Right ventricle myocardium superior (tissue), 1 donor: ENCODE data around the gene ITPR2. TPM values are rescaled to one million over a fixed set of nuclear protein-coding genes. Genes with fewer than 3 reads are reported as not detected.
"Not testable (repeated sequence)": the region's sequence is repeated elsewhere in the genome, so short reads cannot be mapped to it uniquely, and the experiment has no call there.

Source experiments
- ATAC-seq: fragments of 200-7000 bp; cut with Tn5 transposase; one replicate; pipeline ENCODE4 v1.9.1; 2020; ENCODE audit warnings: mild to moderate bottlenecking; ENCODE audit not compliant: poor library complexity
- DNase-seq: peaks from one replicate; pipeline ENCODE4 v3.0.0-alpha.2; 2020
- intact Hi-C: fragments of 100-400 bp; cut with DNase I; formaldehyde crosslinking; loops from one replicate; pipeline ENCODE4 v1.11.2; 2022
- long read RNA-seq: library from polyadenylated mRNA; unstranded; transcript quantifications from one replicate; pipeline ENCODE4 v2.0.0, GENCODE V29; 2021
- total RNA-seq: library from RNA; stranded (reverse); fragmentation: NEBNext Ultra II Directional; extraction: Animal tissue kit (Norgen Biotek cat#: 25700); gene quantifications from one replicate; pipeline ENCODE4 v1.2.1, GENCODE V29; 2021
- donor health status: DM: no; HTN: yes; CAD: no; lungs with severe emphysema.

Gene ITPR2
- 10.0 TPM for total RNA-seq
- long read RNA-seq, full-length matches to known transcripts, result 1 of 4 reads
- long read RNA-seq, partial matches to known transcripts, result 0 of 4 reads
- long read RNA-seq, other reads (novel, unspliced or antisense), result 3 of 4 reads

GRCh38 chr12:26832822-26833742, at the start of gene ITPR2:
Gene ITPR2, minus strand, starts transcription at chr12:26833194. Its CDS starts 413 bp downstream, at chr12:26832781.
- ATAC-seq (peak; percentile 97), DNase-seq (peak; percentile 96)
- intact Hi-C loops, result no loop called here

DNA sequence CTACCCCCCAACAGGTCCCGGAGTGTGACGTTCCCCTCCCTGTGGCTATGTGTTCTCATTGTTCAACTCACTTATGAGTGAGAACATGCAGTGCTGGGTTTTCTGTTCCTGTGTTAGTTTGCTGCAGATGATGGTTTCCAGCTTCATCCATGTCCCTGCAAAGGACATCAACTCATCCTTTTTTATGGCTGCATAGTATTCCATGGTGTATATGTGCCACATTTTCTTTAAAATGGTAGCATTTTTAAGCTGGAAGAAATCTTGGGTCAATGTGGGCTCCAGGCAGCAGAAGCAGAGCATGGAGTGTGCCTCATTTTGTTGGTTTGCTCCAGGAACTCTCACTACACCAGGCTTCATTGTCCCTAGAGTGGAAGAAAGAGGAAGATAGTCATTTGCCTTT, 47.6 kb upstream of the ITPR2 start:
- no peak for DNase-seq
- no peak for ATAC-seq
- intact Hi-C loops, result no loop called here

GRCh38 chr12:26878661-26879119, 45.7 kb upstream of the ITPR2 start:
- peak; percentile 97 for ATAC-seq
- intact Hi-C loops, result no loop called here
- DNase-seq, result peak; percentile 89

- intact Hi-C loops, result no loop called here
Observed at GRCh38 chr12:26874501-26875296, 41.7 kb upstream of the ITPR2 start.

DNA sequence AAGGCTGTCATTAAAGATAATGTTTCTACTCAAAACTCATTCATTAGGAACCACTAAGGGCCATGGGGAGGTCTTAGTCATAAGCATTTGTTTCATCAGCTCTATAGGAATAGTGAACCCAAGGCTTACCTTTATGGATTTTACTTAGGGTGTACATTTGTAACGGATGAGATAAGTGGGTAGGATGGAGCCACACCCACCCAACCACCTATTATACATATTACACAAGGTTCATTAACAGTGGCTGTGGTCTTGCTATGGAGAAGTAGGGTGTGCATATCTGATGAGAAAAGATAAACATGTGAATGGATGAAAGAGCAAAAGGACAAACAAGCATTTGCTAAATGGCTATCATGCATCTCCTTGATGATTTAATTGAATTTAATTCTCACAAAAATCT, 39.6 kb upstream of the ITPR2 start:
- intact Hi-C loops, result no loop called here
- DNase-seq (no peak), ATAC-seq (no peak)

More at GRCh38 chr12:26874501-26875296, 41.7 kb upstream of the ITPR2 start:
- ATAC-seq (no peak), DNase-seq (no peak)

GRCh38 chr12:26871985-26872384, 39.0 kb upstream of the ITPR2 start:
- intact Hi-C loops, result no loop called here
- ATAC-seq, result no peak

DNA sequence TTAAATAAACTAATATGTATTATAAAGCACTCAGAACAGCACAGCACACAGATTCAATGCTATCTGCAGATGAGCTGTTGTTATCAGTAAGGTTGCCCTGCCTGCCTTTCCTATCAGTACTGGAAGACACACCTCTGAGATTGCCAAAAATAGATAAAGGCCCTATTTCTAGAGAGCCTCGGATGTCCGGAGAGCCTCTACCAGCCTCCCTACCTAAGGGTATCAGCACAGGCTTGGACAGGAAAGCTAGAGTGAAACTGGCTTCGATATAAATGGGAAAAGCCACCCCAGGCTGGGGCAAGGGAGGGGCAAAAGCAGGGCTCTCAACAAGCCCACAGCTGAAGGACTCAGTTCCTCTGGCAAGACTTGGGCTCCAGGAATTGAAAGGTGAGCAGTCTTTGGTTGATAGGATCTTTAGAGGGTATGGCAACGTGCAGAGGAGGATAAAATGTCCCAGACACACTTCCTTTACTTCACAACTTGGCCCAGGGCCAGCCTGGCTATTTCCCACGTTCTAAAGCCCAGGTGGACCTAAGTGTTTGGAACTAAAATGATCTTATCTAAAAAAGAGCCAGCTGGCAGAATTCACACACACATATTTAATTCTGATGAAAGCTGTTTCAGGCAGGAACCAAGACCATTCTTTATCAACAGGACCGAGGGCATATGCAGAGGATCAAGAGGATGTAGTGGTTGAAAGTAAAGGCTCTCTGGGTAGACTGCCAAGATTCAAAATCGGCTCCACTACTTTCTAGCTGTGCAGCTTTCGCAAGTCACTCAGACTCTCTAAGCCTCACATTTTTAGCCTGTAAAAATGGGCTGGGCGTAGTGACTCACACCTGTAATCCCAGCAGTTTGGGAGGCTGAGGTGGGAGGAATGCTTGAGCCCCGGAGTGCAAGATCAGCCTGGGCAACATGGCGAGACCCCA, 37.8 kb upstream of the ITPR2 start:
- DNase-seq (peak; percentile 67), ATAC-seq (peak; percentile 70)
- intact Hi-C loops, result no loop called here

More at GRCh38 chr12:26871985-26872384, 39.0 kb upstream of the ITPR2 start:
- no peak for DNase-seq

GRCh38 chr12:26869908-26870459, 37.0 kb upstream of the ITPR2 start:
- no peak for ATAC-seq
- intact Hi-C loops, result no loop called here

GRCh38 chr12:26869104-26869494, 36.1 kb upstream of the ITPR2 start:
- no peak for ATAC-seq
- DNase-seq, result no peak
- intact Hi-C loops, result no loop called here

More at GRCh38 chr12:26869908-26870459, 37.0 kb upstream of the ITPR2 start:
- DNase-seq, result no peak

DNA sequence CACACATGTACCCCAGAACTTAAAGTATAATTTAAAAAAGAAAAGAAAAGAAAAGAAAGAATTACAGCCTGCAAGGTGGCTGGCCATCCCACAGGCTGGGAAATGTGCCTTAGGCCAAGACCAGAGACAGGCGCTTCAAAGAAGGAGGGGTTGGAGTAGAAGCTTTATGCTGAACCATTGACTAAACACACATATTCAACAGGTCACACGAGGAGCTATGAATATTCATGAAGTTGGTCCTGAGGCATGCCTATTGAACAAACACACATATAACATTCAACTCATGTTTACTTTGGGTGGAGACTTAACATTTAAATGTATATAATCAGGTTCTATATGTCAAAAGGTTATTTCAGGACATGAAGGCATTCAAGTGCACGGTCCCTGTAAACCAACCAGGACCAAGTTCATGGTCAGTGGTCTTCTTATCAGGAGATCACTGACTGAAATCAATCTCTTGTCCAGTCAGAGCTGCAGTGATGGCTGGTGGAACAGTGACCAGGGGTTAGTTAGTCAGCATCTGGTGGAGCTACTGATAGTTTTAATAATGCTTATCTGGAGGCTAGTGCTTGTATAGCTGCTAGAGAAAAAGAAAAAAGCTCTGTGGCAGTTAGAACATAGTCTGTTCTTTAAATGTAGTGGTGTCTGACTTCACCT, 35.6 kb upstream of the ITPR2 start:
- ATAC-seq (no peak), DNase-seq (no peak)
- intact Hi-C loops, result no loop called here

DNA sequence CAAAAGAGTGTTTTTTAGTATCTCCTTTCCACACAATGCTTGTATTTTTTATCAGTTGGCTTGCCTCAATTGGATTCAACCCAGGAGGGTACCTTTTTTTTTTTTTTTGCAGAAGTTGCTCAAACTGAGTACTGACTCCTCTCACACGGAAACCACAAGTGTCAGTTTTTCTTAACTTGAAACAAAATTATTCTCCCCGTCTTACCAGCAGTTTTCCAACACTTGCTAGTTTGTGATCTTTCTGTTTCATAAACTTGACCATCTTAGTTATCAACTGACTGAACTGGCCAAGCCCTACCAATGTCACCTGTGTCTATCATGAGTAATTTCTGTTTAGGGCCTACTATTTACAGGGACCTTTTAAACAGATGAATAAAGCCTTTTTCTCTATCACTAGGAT, 34.1 kb upstream of the ITPR2 start:
- no peak for ATAC-seq
- DNase-seq, result no peak
- intact Hi-C loops, result no loop called here

DNA sequence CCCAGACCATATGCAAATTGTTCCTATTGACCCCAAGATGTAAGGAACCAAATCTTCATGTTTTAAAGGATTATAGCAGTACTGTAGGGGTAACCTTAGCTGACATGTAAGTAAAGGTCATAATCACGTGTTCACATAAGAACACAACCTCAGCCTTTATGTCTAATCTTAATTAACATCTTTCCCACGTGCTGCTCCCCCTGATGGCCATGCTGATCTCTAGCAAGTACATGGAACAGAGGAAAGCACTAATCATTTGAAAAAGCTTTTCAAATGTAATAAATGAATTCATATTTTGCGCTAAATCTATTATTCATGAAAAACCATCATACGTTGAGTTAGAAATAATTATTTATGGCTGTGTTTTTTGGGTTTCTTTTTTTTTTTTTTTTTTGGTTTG, 30.5 kb upstream of the ITPR2 start:
- DNase-seq (no peak), ATAC-seq (no peak)
- intact Hi-C loops, result no loop called here

GRCh38 chr12:26862787-26863186, 29.8 kb upstream of the ITPR2 start:
- DNase-seq, intact Hi-C loops, ATAC-seq: not testable (repeated sequence)

DNA sequence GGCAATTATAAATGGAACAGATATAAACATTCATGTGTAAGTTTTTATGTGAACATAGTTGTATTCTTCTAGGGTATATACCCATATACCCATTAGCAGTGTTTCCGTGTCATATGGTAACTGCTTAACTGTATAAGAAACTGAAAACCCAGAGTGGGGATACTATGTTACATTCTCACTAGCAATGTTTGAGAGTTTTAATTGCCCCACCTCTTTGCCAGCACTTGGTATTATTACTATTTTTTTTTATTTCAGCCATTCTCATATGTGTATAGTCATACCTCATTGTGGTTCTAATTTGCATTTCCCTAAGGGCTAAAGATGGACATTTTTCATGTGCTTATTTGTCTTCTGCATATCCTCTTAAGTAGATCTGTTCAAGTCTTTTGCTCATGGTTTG, 28.7 kb upstream of the ITPR2 start:
- DNase-seq (no peak), ATAC-seq (no peak)
- intact Hi-C loops, result no loop called here

DNA sequence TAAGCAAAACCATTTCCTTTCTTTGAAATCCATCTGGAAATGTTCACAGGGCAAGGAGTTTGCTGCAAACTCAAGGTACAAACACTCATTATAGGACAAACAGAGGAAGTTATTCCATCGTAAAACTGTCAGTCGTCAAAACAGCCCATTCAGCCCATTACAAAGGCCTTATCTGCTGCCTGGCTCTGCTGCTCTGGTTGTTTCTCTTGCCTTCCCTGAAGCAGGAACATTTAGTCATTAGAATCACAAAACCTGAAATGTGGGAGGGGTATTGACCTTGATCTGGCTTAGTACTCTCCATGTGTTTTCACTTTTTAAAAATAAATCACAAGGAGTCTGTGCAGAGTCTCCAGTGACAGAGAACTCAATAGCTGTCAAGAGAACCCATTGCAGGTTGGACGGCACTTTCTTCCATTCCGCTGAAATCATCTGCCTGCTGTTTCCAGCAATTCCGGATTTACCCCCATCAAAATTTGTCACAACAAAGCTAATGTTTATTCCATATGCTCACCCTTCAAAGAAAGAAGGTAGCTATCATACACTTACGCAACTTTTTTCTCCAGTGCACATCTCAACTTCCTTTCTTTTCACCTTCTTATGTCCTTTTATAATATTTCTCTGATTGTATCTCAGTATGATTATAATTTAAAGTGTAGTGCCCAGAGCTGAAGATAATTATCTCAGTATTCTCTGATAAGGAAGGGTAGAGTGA, 24.6 kb upstream of the ITPR2 start:
- intact Hi-C loops, result no loop called here
- DNase-seq (no peak), ATAC-seq (peak; percentile 23)

GRCh38 chr12:26855337-26855736, 22.3 kb upstream of the ITPR2 start:
- intact Hi-C loops, result no loop called here
- no peak for ATAC-seq
- no peak for DNase-seq

- intact Hi-C loops, result loop anchor here (5.0 kb wide), 1 partner anchor 33 kb away; no protein-coding TSS in a partner anchor
- ATAC-seq (peak; percentile 23), DNase-seq (no peak)
Observed at GRCh38 chr12:26854031-26854390, 21.0 kb upstream of the ITPR2 start.
